ENCODE measurements around the gene ARHGAP32.

Gene ARHGAP32

DNA sequence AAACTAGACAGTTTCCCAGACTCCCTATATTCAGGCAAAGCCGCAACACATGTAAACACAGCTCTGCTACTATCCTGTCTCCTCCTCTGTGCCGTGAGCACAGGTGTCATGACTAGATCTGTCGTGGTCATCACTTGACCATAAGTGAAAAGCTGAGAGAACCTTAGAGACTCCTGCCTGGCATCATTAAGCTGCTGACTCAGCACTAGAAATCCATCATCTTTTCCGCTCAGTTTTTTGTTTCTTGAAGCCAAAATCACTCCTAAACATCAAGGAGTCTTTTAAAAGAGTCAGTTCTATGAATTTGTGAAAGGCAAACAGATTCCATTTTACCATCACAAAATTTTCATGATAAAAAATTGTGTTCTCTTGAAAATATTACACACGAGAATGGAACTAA lies 147.0 kb downstream of the ARHGAP32 start:
- TF ChIP-seq TCF4 (CRISPR knock-in tag; IDR thresholded peaks at IDR 0.05; ENCODE audit: borderline replicate concordance) (no peak), ISL1 (CRISPR knock-in tag; IDR thresholded peaks at IDR 0.05) (no peak), OSR1 (CRISPR knock-in tag; IDR thresholded peaks at IDR 0.05) (no peak), ZC3H10 (CRISPR knock-in tag; IDR thresholded peaks at IDR 0.05) (no peak), SNAI2 (CRISPR knock-in tag; IDR thresholded peaks at IDR 0.05) (no peak), ZFP3 (CRISPR knock-in tag; IDR thresholded peaks at IDR 0.05) (no peak), PPARA (CRISPR knock-in tag; IDR thresholded peaks at IDR 0.05; ENCODE audit: borderline replicate concordance) (no peak), GLIS3 (CRISPR knock-in tag; IDR thresholded peaks at IDR 0.05) (no peak)
- TF ChIP-seq, protein P1, sequence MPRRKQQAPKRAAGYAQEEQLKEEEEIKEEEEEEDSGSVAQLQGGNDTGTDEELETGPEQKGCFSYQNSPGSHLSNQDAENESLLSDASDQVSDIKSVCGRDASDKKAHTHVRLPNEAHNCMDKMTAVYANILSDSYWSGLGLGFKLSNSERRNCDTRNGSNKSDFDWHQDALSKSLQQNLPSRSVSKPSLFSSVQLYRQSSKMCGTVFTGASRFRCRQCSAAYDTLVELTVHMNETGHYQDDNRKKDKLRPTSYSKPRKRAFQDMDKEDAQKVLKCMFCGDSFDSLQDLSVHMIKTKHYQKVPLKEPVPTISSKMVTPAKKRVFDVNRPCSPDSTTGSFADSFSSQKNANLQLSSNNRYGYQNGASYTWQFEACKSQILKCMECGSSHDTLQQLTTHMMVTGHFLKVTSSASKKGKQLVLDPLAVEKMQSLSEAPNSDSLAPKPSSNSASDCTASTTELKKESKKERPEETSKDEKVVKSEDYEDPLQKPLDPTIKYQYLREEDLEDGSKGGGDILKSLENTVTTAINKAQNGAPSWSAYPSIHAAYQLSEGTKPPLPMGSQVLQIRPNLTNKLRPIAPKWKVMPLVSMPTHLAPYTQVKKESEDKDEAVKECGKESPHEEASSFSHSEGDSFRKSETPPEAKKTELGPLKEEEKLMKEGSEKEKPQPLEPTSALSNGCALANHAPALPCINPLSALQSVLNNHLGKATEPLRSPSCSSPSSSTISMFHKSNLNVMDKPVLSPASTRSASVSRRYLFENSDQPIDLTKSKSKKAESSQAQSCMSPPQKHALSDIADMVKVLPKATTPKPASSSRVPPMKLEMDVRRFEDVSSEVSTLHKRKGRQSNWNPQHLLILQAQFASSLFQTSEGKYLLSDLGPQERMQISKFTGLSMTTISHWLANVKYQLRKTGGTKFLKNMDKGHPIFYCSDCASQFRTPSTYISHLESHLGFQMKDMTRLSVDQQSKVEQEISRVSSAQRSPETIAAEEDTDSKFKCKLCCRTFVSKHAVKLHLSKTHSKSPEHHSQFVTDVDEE (CRISPR knock-in tag; IDR thresholded peaks at IDR 0.05), result no peak
- ATAC-seq, result no peak

DNA sequence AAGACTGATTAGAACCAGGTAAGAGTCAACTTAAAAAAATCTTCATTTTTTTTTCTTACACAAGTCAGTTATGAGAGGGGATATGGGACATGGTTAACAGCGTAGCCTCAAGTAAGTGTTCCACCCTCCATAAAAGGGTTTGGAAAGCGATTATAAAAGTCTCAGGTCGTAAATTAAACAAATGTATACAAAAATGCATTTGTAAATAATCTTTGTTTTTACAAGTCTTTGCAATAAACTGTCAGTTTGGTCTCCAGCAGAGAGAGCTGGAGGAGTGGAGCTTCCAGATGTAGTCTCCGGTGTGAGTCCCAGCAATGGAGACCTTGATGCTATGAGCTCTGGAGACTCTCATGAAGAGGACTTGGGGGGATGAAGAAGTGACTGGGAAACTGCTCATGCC lies 149.6 kb downstream of the ARHGAP32 start:
- TF ChIP-seq ZNF8 (CRISPR knock-in tag; IDR thresholded peaks at IDR 0.05) (no peak), ZFP3 (CRISPR knock-in tag; IDR thresholded peaks at IDR 0.05) (no peak), ZNF565 (CRISPR knock-in tag; conservative IDR thresholded peaks at IDR 0.05; ENCODE audit: low read depth) (no peak), ISL1 (CRISPR knock-in tag; IDR thresholded peaks at IDR 0.05) (no peak), GLIS3 (CRISPR knock-in tag; IDR thresholded peaks at IDR 0.05) (no peak), SNAI2 (CRISPR knock-in tag; IDR thresholded peaks at IDR 0.05) (no peak), ZC3H10 (CRISPR knock-in tag; IDR thresholded peaks at IDR 0.05) (no peak), RARB (CRISPR knock-in tag; IDR thresholded peaks at IDR 0.05) (no peak), ZFP30 (CRISPR knock-in tag; IDR thresholded peaks at IDR 0.05) (no peak), PPARA (CRISPR knock-in tag; IDR thresholded peaks at IDR 0.05; ENCODE audit: borderline replicate concordance) (no peak), TOX (CRISPR knock-in tag; IDR thresholded peaks at IDR 0.05; ENCODE audit: borderline replicate concordance) (no peak), OSR1 (CRISPR knock-in tag; IDR thresholded peaks at IDR 0.05) (no peak), BACH2 (CRISPR knock-in tag; IDR thresholded peaks at IDR 0.05; ENCODE audit: borderline replicate concordance) (no peak), ESRRG (CRISPR knock-in tag; IDR thresholded peaks at IDR 0.05) (no peak), TCF4 (CRISPR knock-in tag; IDR thresholded peaks at IDR 0.05; ENCODE audit: borderline replicate concordance) (no peak)
- TF ChIP-seq, protein P2, sequence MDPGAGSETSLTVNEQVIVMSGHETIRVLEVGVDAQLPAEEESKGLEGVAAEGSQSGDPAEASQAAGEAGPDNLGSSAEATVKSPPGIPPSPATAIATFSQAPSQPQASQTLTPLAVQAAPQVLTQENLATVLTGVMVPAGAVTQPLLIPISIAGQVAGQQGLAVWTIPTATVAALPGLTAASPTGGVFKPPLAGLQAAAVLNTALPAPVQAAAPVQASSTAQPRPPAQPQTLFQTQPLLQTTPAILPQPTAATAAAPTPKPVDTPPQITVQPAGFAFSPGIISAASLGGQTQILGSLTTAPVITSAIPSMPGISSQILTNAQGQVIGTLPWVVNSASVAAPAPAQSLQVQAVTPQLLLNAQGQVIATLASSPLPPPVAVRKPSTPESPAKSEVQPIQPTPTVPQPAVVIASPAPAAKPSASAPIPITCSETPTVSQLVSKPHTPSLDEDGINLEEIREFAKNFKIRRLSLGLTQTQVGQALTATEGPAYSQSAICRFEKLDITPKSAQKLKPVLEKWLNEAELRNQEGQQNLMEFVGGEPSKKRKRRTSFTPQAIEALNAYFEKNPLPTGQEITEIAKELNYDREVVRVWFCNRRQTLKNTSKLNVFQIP (CRISPR knock-in tag; IDR thresholded peaks at IDR 0.05; ENCODE audit: borderline replicate concordance, low read depth), result no peak
- TF ChIP-seq, protein P3, sequence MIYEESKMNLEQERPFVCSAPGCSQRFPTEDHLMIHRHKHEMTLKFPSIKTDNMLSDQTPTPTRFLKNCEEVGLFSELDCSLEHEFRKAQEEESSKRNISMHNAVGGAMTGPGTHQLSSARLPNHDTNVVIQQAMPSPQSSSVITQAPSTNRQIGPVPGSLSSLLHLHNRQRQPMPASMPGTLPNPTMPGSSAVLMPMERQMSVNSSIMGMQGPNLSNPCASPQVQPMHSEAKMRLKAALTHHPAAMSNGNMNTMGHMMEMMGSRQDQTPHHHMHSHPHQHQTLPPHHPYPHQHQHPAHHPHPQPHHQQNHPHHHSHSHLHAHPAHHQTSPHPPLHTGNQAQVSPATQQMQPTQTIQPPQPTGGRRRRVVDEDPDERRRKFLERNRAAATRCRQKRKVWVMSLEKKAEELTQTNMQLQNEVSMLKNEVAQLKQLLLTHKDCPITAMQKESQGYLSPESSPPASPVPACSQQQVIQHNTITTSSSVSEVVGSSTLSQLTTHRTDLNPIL (CRISPR knock-in tag; IDR thresholded peaks at IDR 0.05; ENCODE audit: low read depth), result no peak
- TF ChIP-seq, protein P4, sequence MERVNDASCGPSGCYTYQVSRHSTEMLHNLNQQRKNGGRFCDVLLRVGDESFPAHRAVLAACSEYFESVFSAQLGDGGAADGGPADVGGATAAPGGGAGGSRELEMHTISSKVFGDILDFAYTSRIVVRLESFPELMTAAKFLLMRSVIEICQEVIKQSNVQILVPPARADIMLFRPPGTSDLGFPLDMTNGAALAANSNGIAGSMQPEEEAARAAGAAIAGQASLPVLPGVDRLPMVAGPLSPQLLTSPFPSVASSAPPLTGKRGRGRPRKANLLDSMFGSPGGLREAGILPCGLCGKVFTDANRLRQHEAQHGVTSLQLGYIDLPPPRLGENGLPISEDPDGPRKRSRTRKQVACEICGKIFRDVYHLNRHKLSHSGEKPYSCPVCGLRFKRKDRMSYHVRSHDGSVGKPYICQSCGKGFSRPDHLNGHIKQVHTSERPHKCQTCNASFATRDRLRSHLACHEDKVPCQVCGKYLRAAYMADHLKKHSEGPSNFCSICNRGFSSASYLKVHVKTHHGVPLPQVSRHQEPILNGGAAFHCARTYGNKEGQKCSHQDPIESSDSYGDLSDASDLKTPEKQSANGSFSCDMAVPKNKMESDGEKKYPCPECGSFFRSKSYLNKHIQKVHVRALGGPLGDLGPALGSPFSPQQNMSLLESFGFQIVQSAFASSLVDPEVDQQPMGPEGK (CRISPR knock-in tag; IDR thresholded peaks at IDR 0.05; ENCODE audit: borderline replicate concordance), result no peak
- TF ChIP-seq, protein P1 (CRISPR knock-in tag; IDR thresholded peaks at IDR 0.05), result no peak
- TF ChIP-seq, protein P5, sequence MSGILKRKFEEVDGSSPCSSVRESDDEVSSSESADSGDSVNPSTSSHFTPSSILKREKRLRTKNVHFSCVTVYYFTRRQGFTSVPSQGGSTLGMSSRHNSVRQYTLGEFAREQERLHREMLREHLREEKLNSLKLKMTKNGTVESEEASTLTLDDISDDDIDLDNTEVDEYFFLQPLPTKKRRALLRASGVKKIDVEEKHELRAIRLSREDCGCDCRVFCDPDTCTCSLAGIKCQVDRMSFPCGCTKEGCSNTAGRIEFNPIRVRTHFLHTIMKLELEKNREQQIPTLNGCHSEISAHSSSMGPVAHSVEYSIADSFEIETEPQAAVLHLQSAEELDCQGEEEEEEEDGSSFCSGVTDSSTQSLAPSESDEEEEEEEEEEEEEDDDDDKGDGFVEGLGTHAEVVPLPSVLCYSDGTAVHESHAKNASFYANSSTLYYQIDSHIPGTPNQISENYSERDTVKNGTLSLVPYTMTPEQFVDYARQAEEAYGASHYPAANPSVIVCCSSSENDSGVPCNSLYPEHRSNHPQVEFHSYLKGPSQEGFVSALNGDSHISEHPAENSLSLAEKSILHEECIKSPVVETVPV (CRISPR knock-in tag; IDR thresholded peaks at IDR 0.05), result no peak
- ATAC-seq, result no peak
